ENCODE measurements around the gene NTM. TPM values are rescaled to one million over a fixed set of nuclear protein-coding genes. Genes with fewer than 3 reads are reported as not detected.

Gene NTM
- total and polyA plus RNA-seq, 2 of the 8 experiments (the other 6 are each of a cell fraction or from before 2014, with no cell fraction given) = 13.4 to 20.0 TPM

GRCh38 chr11:131980888-131981668 lies 610.7 kb downstream of the NTM start:
- TF ChIP-seq POLR2AphosphoS5 (IDR thresholded peaks at IDR 0.05; ENCODE audit: low read depth, low read length) = no peak
- TF ChIP-seq TEAD4 (IDR thresholded peaks at IDR 0.05; ENCODE audit: low read depth, low read length) = no peak
- TF ChIP-seq CBX8 (IDR thresholded peaks at IDR 0.05; ENCODE audit: borderline replicate concordance, low read depth, low read length) = no peak
- TF ChIP-seq POLR2A (IDR thresholded peaks at IDR 0.05; ENCODE audit: control extremely low read depth in 1 of 2, low read depth in 2 of 2, low read length in 2 of 2) = no peak
- no peak for TF ChIP-seq KDM4A (IDR thresholded peaks at IDR 0.05; ENCODE audit: low read depth, low read length, severe bottlenecking)
- TF ChIP-seq ASH2L (IDR thresholded peaks at IDR 0.05; ENCODE audit: low read length) = no peak
- TF ChIP-seq BRCA1 (IDR thresholded peaks at IDR 0.05; ENCODE audit: low read depth, low read length) = no peak
- TF ChIP-seq HDAC6 (IDR thresholded peaks at IDR 0.05; ENCODE audit: low read depth, low read length) = no peak
- TF ChIP-seq SAP30 (IDR thresholded peaks at IDR 0.05; ENCODE audit: insufficient read depth, insufficient replicate concordance, low read length) = no peak
- no peak for TF ChIP-seq SP2 (IDR thresholded peaks at IDR 0.05; ENCODE audit: low read length)
- TF ChIP-seq BCL11A (IDR thresholded peaks at IDR 0.05; ENCODE audit: low read depth in 2 of 2, low read length in 2 of 2) = no peak
- no peak for TF ChIP-seq SIRT6 (IDR thresholded peaks at IDR 0.05; ENCODE audit: low read length)
- TF ChIP-seq CBX5 (IDR thresholded peaks at IDR 0.05; ENCODE audit: low read depth, low read length) = no peak
- Histone ChIP-seq H3K9me3 (ENCODE audit: insufficient read depth in 2 of 2, low read depth in 1 of 2, low read length in 1 of 2) (no peaks in the 10 kb centered on the region), H3K4ac (replicated peaks; ENCODE audit: insufficient read length, low read depth, low read length) (no peak overlapping the region), H4K91ac (replicated peaks; ENCODE audit: insufficient read length, low read length) (peak overlapping the region; percentile 63), H2BK5ac (ENCODE audit: low read depth, low read length) (peak overlapping the region; percentile 79; the same call in 1 of the 2 replicates), H3K23me2 (ENCODE audit: low read depth, low read length) (no peaks in the 10 kb centered on the region), H3K4me3 (ENCODE audit: extremely low read depth in 1 of 4, insufficient read depth in 2 of 4, low read depth in 3 of 4, low read length in 4 of 4) (no peak overlapping the region), H3K79me1 (ENCODE audit: low read depth, low read length) (no peaks in the 10 kb centered on the region), H3K79me2 (ENCODE audit: control insufficient read depth in 1 of 2, insufficient read depth in 2 of 2, low read length in 2 of 2) (no peaks in the 10 kb centered on the region), H2BK15ac (ENCODE audit: low read length) (0 out of 2 replicates have a peak overlapping the region, but pooled peaks have one; percentile 33), H3K27ac (ENCODE audit: low read depth, low read length) (no peak overlapping the region; the same call in 1 of the 2 replicates), H2AK5ac (ENCODE audit: low read depth, low read length) (0 out of 2 replicates have a peak overlapping the region, but pooled peaks have one; percentile 43), H2AFZ (ENCODE audit: low read length) (no peak overlapping the region), H2BK120ac (replicated peaks; ENCODE audit: low read depth, low read length) (peak overlapping the region; percentile 28), H3K18ac (ENCODE audit: extremely low read depth, low read length) (peak overlapping the region; percentile 52; the same call in 1 of the 2 replicates), H3K4me1 (replicated peaks in 1 of 4; ENCODE audit: control insufficient read depth in 3 of 4, insufficient read depth in 4 of 4, low read length in 3 of 4) (peaks cover 6 to 45% (median 37%) of the 10 kb centered on the region in 4 experiments), H3K36me3 (ENCODE audit: control insufficient read depth in 2 of 4, insufficient read depth in 4 of 4, low read length in 3 of 4) (no peaks in the 10 kb centered on the region; a peak in 2 of 8 replicates), H4K20me1 (replicated peaks in 1 of 2; ENCODE audit: control insufficient read depth in 1 of 2, insufficient read depth in 2 of 2, low read length in 2 of 2) (no peaks in the 10 kb centered on the region), H4K8ac (ENCODE audit: extremely low read depth, insufficient read depth, low read length) (no peak overlapping the region), H3K23ac (ENCODE audit: insufficient read length) (no peak overlapping the region), H3K56ac (replicated peaks; ENCODE audit: insufficient read length, low read depth, low read length) (no peak overlapping the region), H3K9ac (replicated peaks in 1 of 4; ENCODE audit: extremely low read depth in 1 of 4, low read depth in 3 of 4, low read length in 3 of 4) (no peak overlapping the region; a peak in 1 of 7 replicates), H3K27me3 (replicated peaks in 1 of 4; ENCODE audit: control insufficient read depth in 3 of 4, extremely low read depth in 1 of 4, insufficient read depth in 3 of 4, low read length in 3 of 4) (no peaks in the 10 kb centered on the region), H2BK12ac (ENCODE audit: low read depth, low read length) (peak overlapping the region; percentile 75; the same call in 1 of the 2 replicates), H2BK20ac (ENCODE audit: low read length) (peak overlapping the region; percentile 83), H4K5ac (ENCODE audit: insufficient read length, low read depth, low read length) (no peak overlapping the region), H3K14ac (ENCODE audit: insufficient read length) (no peak overlapping the region), H3K4me2 (ENCODE audit: insufficient read depth in 1 of 2, low read depth in 2 of 2, low read length in 2 of 2) (peak overlapping the region in 1 of 2 experiments; percentile 41; a peak in 1 of 4 replicates)
- WGBS, 2 experiments (ENCODE audit: extremely low coverage in 1 of 2, insufficient coverage in 1 of 2, insufficient read length in 1 of 2, insufficient replicate concordance in 2 of 2, low coverage in 1 of 2, low lambda C conversion rate in 2 of 2, missing lambda C conversion rate in 1 of 2) = 82% methylated on average over 11 of the region's 11 CpGs; no CpG with 5 or more reads in 1 of the 2 experiments
- POLR2A ChIA-PET (ENCODE audit: partially characterized antibody) = no interaction called here
- no peak for FAIRE-seq
- no peak for DNase-seq (ENCODE audit: low read depth in 1 of 2, low spot score in 2 of 2)
- CTCF ChIA-PET (ENCODE audit: partially characterized antibody) = interaction anchor here (0.8 to 1.4 kb wide), 3 partner anchors 74 to 288 kb away, joined by 3 read pairs; no protein-coding TSS in a partner anchor
